Mesendoderm (in vitro differentiated cells): ENCODE results near the gene SH3BGRL.

Source experiments
- DNase-seq: peaks from one replicate; pipeline ENCODE4 v3.0.0; 2013
- H2AK5ac ChIP-seq: 2 replicates; pipeline ENCODE4 v1.6.1; 2013; ENCODE audit warnings: low read length, inconsistent platforms
- H2BK120ac ChIP-seq: 2 replicates; pipeline ENCODE4 v1.6.1; 2013; ENCODE audit warnings: low read depth, mild to moderate bottlenecking, low read length, moderate library complexity, mixed read lengths
- H2BK15ac ChIP-seq: replicated peaks from 2 replicates; pipeline ENCODE4 v1.6.1; 2013; ENCODE audit warnings: low read depth, mild to moderate bottlenecking, moderate library complexity
- H2BK5ac ChIP-seq: 2 replicates; pipeline ENCODE4 v1.6.1; 2013; ENCODE audit warnings: low read length, inconsistent platforms
- H3K18ac ChIP-seq: 2 replicates; pipeline ENCODE4 v1.6.1; 2013; ENCODE audit warnings: mild to moderate bottlenecking, low read length, mixed read lengths
- H3K23ac ChIP-seq: one replicate; pipeline ENCODE4 v1.6.1; 2013; ENCODE audit warnings: low read length
- H3K27ac ChIP-seq: 2 replicates; pipeline ENCODE4 v1.5.1; 2013; ENCODE audit warnings: low read depth, mild to moderate bottlenecking, inconsistent platforms, low read length, moderate library complexity
- H3K27me3 ChIP-seq: 2 replicates; pipeline ENCODE4 v1.6.1; 2013; ENCODE audit warnings: low read length, control low read depth, mild to moderate bottlenecking, inconsistent platforms; ENCODE audit not compliant: insufficient read depth, poor library complexity
- H3K36me3 ChIP-seq: 2 replicates; pipeline ENCODE4 v1.6.1; 2013; ENCODE audit warnings: low read length, inconsistent platforms; ENCODE audit not compliant: control insufficient read depth, insufficient read depth
- H3K4ac ChIP-seq: one replicate; pipeline ENCODE4 v1.6.1; 2013; ENCODE audit warnings: low read depth, mild to moderate bottlenecking, low read length, moderate library complexity
- H3K4me1 ChIP-seq: 2 replicates; pipeline ENCODE4 v1.6.1; 2013; ENCODE audit warnings: low read depth, low read length, inconsistent platforms; ENCODE audit not compliant: control insufficient read depth
- H3K4me2 ChIP-seq: 2 replicates; pipeline ENCODE4 v1.6.1; 2013; ENCODE audit warnings: low read length
- H3K4me3 ChIP-seq: 2 replicates; pipeline ENCODE4 v1.5.1; 2013; ENCODE audit warnings: mild to moderate bottlenecking, low read length
- H3K56ac ChIP-seq: one replicate; pipeline ENCODE4 v1.6.1; 2013; ENCODE audit warnings: low read length
- H3K79me1 ChIP-seq: 2 replicates; pipeline ENCODE4 v1.6.1; 2013; ENCODE audit warnings: low read length, inconsistent platforms
- H3K79me2 ChIP-seq: 2 replicates; pipeline ENCODE4 v1.6.1; 2013; ENCODE audit warnings: mild to moderate bottlenecking, low read length; ENCODE audit not compliant: control insufficient read depth, insufficient read depth
- H3K9ac ChIP-seq: 2 replicates; pipeline ENCODE4 v1.6.1; 2013; ENCODE audit warnings: low read length, inconsistent platforms
- H4K5ac ChIP-seq: one replicate; pipeline ENCODE4 v1.6.1; 2013; ENCODE audit warnings: low read length
- H4K8ac ChIP-seq: one replicate; pipeline ENCODE4 v1.6.1; 2013; ENCODE audit warnings: low read depth, mild to moderate bottlenecking, control low read depth, low read length, moderate library complexity
- WGBS: extraction: QIAGEN DNeasy Blood & Tissue Kit; methylation state at CpG from one replicate; pipeline ENCODE4 v1.1.7; 2013; ENCODE audit warnings: low lambda C conversion rate, missing lambda C conversion rate; ENCODE audit not compliant: insufficient coverage; ENCODE audit errors: extremely low coverage; 5-methylcytosine and 5-hydroxymethylcytosine counted together

Gene SH3BGRL

GRCh38 chrX:81201071-81201470 lies 831 bp upstream of the SH3BGRL start:
- H3K4me3 ChIP-seq, result no peak overlapping the region
- no peak overlapping the region for H2AK5ac ChIP-seq
- H2BK120ac ChIP-seq, result no peak overlapping the region
- no CpG with 5 or more reads among the region's 1 CpG for WGBS
- H2BK15ac ChIP-seq, result no peak overlapping the region
- H3K36me3 ChIP-seq, result no peaks in the 10 kb centered on the region
- no peak overlapping the region for H3K4ac ChIP-seq
- H3K9ac ChIP-seq, result peak overlapping the region; percentile 38
- H2BK5ac ChIP-seq, result no peak overlapping the region
- no peaks in the 10 kb centered on the region for H3K79me1 ChIP-seq
- DNase-seq, result no peak
- no peak overlapping the region for H3K27ac ChIP-seq
- peaks cover 6% of the 10 kb centered on the region for H3K79me2 ChIP-seq
- no peaks in the 10 kb centered on the region for H3K27me3 ChIP-seq
- H3K4me2 ChIP-seq, result no peak overlapping the region
- no peak overlapping the region for H4K8ac ChIP-seq
- no peaks in the 10 kb centered on the region for H3K4me1 ChIP-seq
- H3K18ac ChIP-seq, result no peak overlapping the region
- no peak overlapping the region for H4K5ac ChIP-seq
- H3K56ac ChIP-seq, result no peak overlapping the region
- no peak overlapping the region for H3K23ac ChIP-seq

- no peak overlapping the region for H3K23ac ChIP-seq
- peak; percentile 22 for DNase-seq
Observed at GRCh38 chrX:81202456-81202819, 536 bp downstream of the SH3BGRL start.

GRCh38 chrX:81202943-81203342 lies 1.0 kb downstream of the SH3BGRL start:
- H3K4ac ChIP-seq, result no peak overlapping the region
- no peak overlapping the region for H2AK5ac ChIP-seq
- H2BK5ac ChIP-seq, result no peak overlapping the region
- no peaks in the 10 kb centered on the region for H3K4me1 ChIP-seq
- H2BK15ac ChIP-seq, result no peak overlapping the region
- H3K27ac ChIP-seq, result no peak overlapping the region
- H3K79me2 ChIP-seq, result peaks cover 6% of the 10 kb centered on the region
- H4K8ac ChIP-seq, result no peak overlapping the region
- H3K23ac ChIP-seq, result no peak overlapping the region
- H3K79me1 ChIP-seq, result no peaks in the 10 kb centered on the region
- H3K4me2 ChIP-seq, result peak overlapping the region; percentile 36
- no peak for DNase-seq
- peak overlapping the region; percentile 69 for H3K9ac ChIP-seq
- no peak overlapping the region for H4K5ac ChIP-seq
- no peaks in the 10 kb centered on the region for H3K27me3 ChIP-seq
- H3K36me3 ChIP-seq, result no peaks in the 10 kb centered on the region
- no CpG with 5 or more reads among the region's 1 CpG for WGBS
- H3K18ac ChIP-seq, result no peak overlapping the region
- no peak overlapping the region for H3K56ac ChIP-seq
- no peak overlapping the region for H3K4me3 ChIP-seq
- H2BK120ac ChIP-seq, result no peak overlapping the region

More at GRCh38 chrX:81202456-81202819, 536 bp downstream of the SH3BGRL start:
- peak overlapping the region; percentile 91 for H3K56ac ChIP-seq
- H3K27ac ChIP-seq, result no peak overlapping the region
- no peak overlapping the region for H2AK5ac ChIP-seq
- H3K27me3 ChIP-seq, result no peaks in the 10 kb centered on the region
- peak overlapping the region; percentile 65 for H3K4me3 ChIP-seq
- H3K4me2 ChIP-seq, result peak overlapping the region; percentile 59
- peaks cover 6% of the 10 kb centered on the region for H3K79me2 ChIP-seq
- no peak overlapping the region for H3K4ac ChIP-seq
- no peak overlapping the region for H2BK120ac ChIP-seq
- no peak overlapping the region for H2BK5ac ChIP-seq
- H3K36me3 ChIP-seq, result no peaks in the 10 kb centered on the region
- H3K79me1 ChIP-seq, result no peaks in the 10 kb centered on the region
- no peak overlapping the region for H4K8ac ChIP-seq
- H3K18ac ChIP-seq, result no peak overlapping the region
- H3K4me1 ChIP-seq, result no peaks in the 10 kb centered on the region
- H4K5ac ChIP-seq, result no peak overlapping the region
- H2BK15ac ChIP-seq, result no peak overlapping the region
- no CpG with 5 or more reads among the region's 8 CpGs for WGBS
- H3K9ac ChIP-seq, result peak overlapping the region; percentile 69

- no peak overlapping the region for H3K4ac ChIP-seq
- no peak overlapping the region for H3K9ac ChIP-seq
- no peak overlapping the region for H2AK5ac ChIP-seq
- no peak overlapping the region for H3K27ac ChIP-seq
- H3K79me2 ChIP-seq, result peaks cover 6% of the 10 kb centered on the region
- no peak overlapping the region for H2BK5ac ChIP-seq
- no CpG with 5 or more reads among the region's 2 CpGs for WGBS
- no peaks in the 10 kb centered on the region for H3K79me1 ChIP-seq
- H3K36me3 ChIP-seq, result no peaks in the 10 kb centered on the region
- no peaks in the 10 kb centered on the region for H3K27me3 ChIP-seq
- no peak for DNase-seq
- no peak overlapping the region for H3K56ac ChIP-seq
- H3K23ac ChIP-seq, result no peak overlapping the region
- no peak overlapping the region for H4K5ac ChIP-seq
- H2BK120ac ChIP-seq, result no peak overlapping the region
- no peak overlapping the region for H2BK15ac ChIP-seq
- H3K4me2 ChIP-seq, result no peak overlapping the region
- no peaks in the 10 kb centered on the region for H3K4me1 ChIP-seq
- no peak overlapping the region for H4K8ac ChIP-seq
- no peak overlapping the region for H3K4me3 ChIP-seq
- H3K18ac ChIP-seq, result no peak overlapping the region
Observed at GRCh38 chrX:81205551-81205950, 3.6 kb downstream of the SH3BGRL start.

- Histone ChIP-seq H3K27ac (no peak overlapping the region), H3K27me3 (no peaks in the 10 kb centered on the region), H3K36me3 (no peaks in the 10 kb centered on the region), H3K79me1 (no peaks in the 10 kb centered on the region), H4K5ac (no peak overlapping the region), H3K4me1 (no peaks in the 10 kb centered on the region), H3K79me2 (peaks cover 6% of the 10 kb centered on the region), H2BK15ac (no peak overlapping the region), H2AK5ac (no peak overlapping the region), H3K56ac (no peak overlapping the region), H3K4ac (no peak overlapping the region), H3K18ac (no peak overlapping the region), H3K9ac (no peak overlapping the region), H2BK120ac (no peak overlapping the region), H3K4me3 (no peak overlapping the region), H3K4me2 (no peak overlapping the region), H2BK5ac (no peak overlapping the region), H4K8ac (no peak overlapping the region), H3K23ac (no peak overlapping the region)
- no CpG with 5 or more reads among the region's 1 CpG for WGBS
- DNase-seq, result no peak
Observed at GRCh38 chrX:81206476-81206875, 4.6 kb downstream of the SH3BGRL start.

GRCh38 chrX:81208916-81209315 lies 7.0 kb downstream of the SH3BGRL start:
- H2BK120ac ChIP-seq, result no peak overlapping the region
- H3K9ac ChIP-seq, result no peak overlapping the region
- peaks cover 2% of the 10 kb centered on the region for H3K79me2 ChIP-seq
- H3K23ac ChIP-seq, result no peak overlapping the region
- no peak overlapping the region for H4K8ac ChIP-seq
- DNase-seq, result no peak
- H3K56ac ChIP-seq, result no peak overlapping the region
- no peak overlapping the region for H3K4ac ChIP-seq
- H2AK5ac ChIP-seq, result no peak overlapping the region
- H3K4me2 ChIP-seq, result no peak overlapping the region
- WGBS, result no CpG with 5 or more reads among the region's 8 CpGs
- no peaks in the 10 kb centered on the region for H3K4me1 ChIP-seq
- no peak overlapping the region for H3K27ac ChIP-seq
- no peak overlapping the region for H3K4me3 ChIP-seq
- H2BK5ac ChIP-seq, result no peak overlapping the region
- H3K18ac ChIP-seq, result no peak overlapping the region
- no peaks in the 10 kb centered on the region for H3K79me1 ChIP-seq
- no peak overlapping the region for H2BK15ac ChIP-seq
- no peaks in the 10 kb centered on the region for H3K36me3 ChIP-seq
- no peak overlapping the region for H4K5ac ChIP-seq
- no peaks in the 10 kb centered on the region for H3K27me3 ChIP-seq
